Body of pancreas (tissue), 4 donors: ENCODE data around the gene WWOX.

Experiments used
- POLR2A ChIP-seq, 3 donors: fragments of 450-650 bp; IDR thresholded peaks; one replicate each; pipeline ENCODE4 v1.6.1; 2016; ENCODE audit warnings: antibody characterized with exemption in 3 of 3, mild to moderate bottlenecking in 2 of 3
- TF ChIP-seq, protein P1 (sequence below), 7 experiments: fragments of 450-650 bp in 4 of 7; fragments of 200-600 bp in 3 of 7; sonication (generic) in 3 of 7; IDR thresholded peaks; one replicate each; pipeline ENCODE4 v1.5.1; 2016 to 2019; ENCODE audit warnings: antibody characterized with exemption in 7 of 7

GRCh38 chr16:78788696-78789095 is 689.2 kb downstream of the WWOX start:
- TF ChIP-seq, protein P1, sequence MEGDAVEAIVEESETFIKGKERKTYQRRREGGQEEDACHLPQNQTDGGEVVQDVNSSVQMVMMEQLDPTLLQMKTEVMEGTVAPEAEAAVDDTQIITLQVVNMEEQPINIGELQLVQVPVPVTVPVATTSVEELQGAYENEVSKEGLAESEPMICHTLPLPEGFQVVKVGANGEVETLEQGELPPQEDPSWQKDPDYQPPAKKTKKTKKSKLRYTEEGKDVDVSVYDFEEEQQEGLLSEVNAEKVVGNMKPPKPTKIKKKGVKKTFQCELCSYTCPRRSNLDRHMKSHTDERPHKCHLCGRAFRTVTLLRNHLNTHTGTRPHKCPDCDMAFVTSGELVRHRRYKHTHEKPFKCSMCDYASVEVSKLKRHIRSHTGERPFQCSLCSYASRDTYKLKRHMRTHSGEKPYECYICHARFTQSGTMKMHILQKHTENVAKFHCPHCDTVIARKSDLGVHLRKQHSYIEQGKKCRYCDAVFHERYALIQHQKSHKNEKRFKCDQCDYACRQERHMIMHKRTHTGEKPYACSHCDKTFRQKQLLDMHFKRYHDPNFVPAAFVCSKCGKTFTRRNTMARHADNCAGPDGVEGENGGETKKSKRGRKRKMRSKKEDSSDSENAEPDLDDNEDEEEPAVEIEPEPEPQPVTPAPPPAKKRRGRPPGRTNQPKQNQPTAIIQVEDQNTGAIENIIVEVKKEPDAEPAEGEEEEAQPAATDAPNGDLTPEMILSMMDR (IDR thresholded peaks at IDR 0.05) = no peak
- no peak for TF ChIP-seq POLR2A (IDR thresholded peaks at IDR 0.05)
